Peyer's patch (tissue), 4 donors: ENCODE data around the gene OR5K2. TPM values are rescaled to one million over a fixed set of nuclear protein-coding genes. Genes with fewer than 3 reads are reported as not detected.

Experiments
- DNase-seq, 3 donors: peaks; one replicate each; pipeline ENCODE4 v3.0.0-alpha.2; 2017 to 2019
- H3K27ac ChIP-seq, 4 donors: fragments of 200-600 bp; sonication (generic); one replicate each; pipeline ENCODE4 v1.5.1; 2016 to 2019
- H3K27me3 ChIP-seq, 2 donors: fragments of 200-600 bp; sonication (generic); one replicate each; pipeline ENCODE4 v1.5.1; 2019
- H3K36me3 ChIP-seq, 3 donors: fragments of 200-600 bp; sonication (generic); one replicate each; pipeline ENCODE4 v1.5.1; 2016 to 2019
- H3K4me1 ChIP-seq, 4 donors: fragments of 200-600 bp; sonication (generic); one replicate each; pipeline ENCODE4 v1.5.1; 2016 to 2019
- H3K4me3 ChIP-seq, 4 donors: fragments of 200-600 bp; sonication (generic); 1 replicate in 3 of 4; 2 replicates in 1 of 4; pipeline ENCODE4 v1.5.1; 2016 to 2019; ENCODE audit warnings: mild to moderate bottlenecking in 1 of 4
- H3K9me3 ChIP-seq, 4 donors: fragments of 200-600 bp; sonication (generic); one replicate each; pipeline ENCODE4 v1.5.1; 2016 to 2019; ENCODE audit warnings: mild to moderate bottlenecking in 1 of 4
- CTCF ChIP-seq, 6 experiments: fragments of 450-650 bp in 4 of 6; fragments of 200-600 bp in 2 of 6; sonication (generic) in 1 of 6; IDR thresholded peaks; one replicate each; pipeline ENCODE4 v1.5.1; 2017 to 2019; ENCODE audit warnings: antibody characterized with exemption in 6 of 6, mild to moderate bottlenecking in 3 of 6, moderate library complexity in 1 of 6
- POLR2A ChIP-seq, 2 donors: fragments of 450-650 bp; IDR thresholded peaks; one replicate each; pipeline ENCODE4 v1.5.1; 2017; ENCODE audit warnings: antibody characterized with exemption in 2 of 2, mild to moderate bottlenecking in 2 of 2, moderate library complexity in 2 of 2
- total RNA-seq, 4 donors: library from RNA; depleted of rRNA; stranded (reverse); fragments of >200 nt; gene quantifications; one replicate each; pipeline ENCODE4 v1.1.0, GENCODE V29; 2016

Gene OR5K2
- total RNA-seq, 4 donors from 2014 or later: not detected

- DNase-seq: no peak
- Histone ChIP-seq H3K4me1 (no peaks in the 10 kb centered on the region), H3K27ac (no peak overlapping the region), H3K4me3 (no peak overlapping the region), H3K36me3 (no peaks in the 10 kb centered on the region), H3K27me3 (no peaks in the 10 kb centered on the region), H3K9me3 (no peaks in the 10 kb centered on the region)
- TF ChIP-seq CTCF (IDR thresholded peaks at IDR 0.05) (no peak), POLR2A (IDR thresholded peaks at IDR 0.05) (no peak)
Observed at GRCh38 chr3:98501270-98501669, 3.8 kb downstream of the OR5K2 start.

GRCh38 chr3:98501863-98502576, 4.5 kb downstream of the OR5K2 start:
- Histone ChIP-seq H3K27ac (no peak overlapping the region), H3K4me1 (no peaks in the 10 kb centered on the region), H3K9me3 (no peaks in the 10 kb centered on the region), H3K4me3 (no peak overlapping the region), H3K36me3 (no peaks in the 10 kb centered on the region), H3K27me3 (no peaks in the 10 kb centered on the region)
- TF ChIP-seq CTCF (IDR thresholded peaks at IDR 0.05): no peak
- TF ChIP-seq POLR2A (IDR thresholded peaks at IDR 0.05): no peak
- no peak for DNase-seq

GRCh38 chr3:98504539-98504938, 7.1 kb downstream of the OR5K2 start:
- Histone ChIP-seq H3K27me3 (no peaks in the 10 kb centered on the region), H3K36me3 (no peaks in the 10 kb centered on the region), H3K9me3 (no peaks in the 10 kb centered on the region), H3K4me3 (no peak overlapping the region), H3K4me1 (no peaks in the 10 kb centered on the region), H3K27ac (no peak overlapping the region)
- DNase-seq: no peak
- TF ChIP-seq POLR2A (IDR thresholded peaks at IDR 0.05) (no peak), CTCF (IDR thresholded peaks at IDR 0.05) (no peak)

- Histone ChIP-seq H3K27ac (no peak overlapping the region), H3K27me3 (no peaks in the 10 kb centered on the region), H3K4me3 (no peak overlapping the region), H3K4me1 (no peaks in the 10 kb centered on the region), H3K36me3 (no peaks in the 10 kb centered on the region), H3K9me3 (no peaks in the 10 kb centered on the region)
- no peak for DNase-seq
- TF ChIP-seq POLR2A (IDR thresholded peaks at IDR 0.05): no peak
- TF ChIP-seq CTCF (IDR thresholded peaks at IDR 0.05): no peak
Observed at GRCh38 chr3:98508582-98508981, 11.1 kb downstream of the OR5K2 start.

- no peak overlapping the region for H3K4me3 ChIP-seq
- H3K4me1 ChIP-seq: no peaks in the 10 kb centered on the region
- no peak for DNase-seq
- peaks cover 0 to 33% (median 0%) of the 10 kb centered on the region in 3 donors for H3K36me3 ChIP-seq
- H3K27me3 ChIP-seq: no peaks in the 10 kb centered on the region
- no peak overlapping the region for H3K27ac ChIP-seq
- TF ChIP-seq CTCF (IDR thresholded peaks at IDR 0.05): no peak
- H3K9me3 ChIP-seq: no peaks in the 10 kb centered on the region
Observed at GRCh38 chr3:98512576-98512975, 15.1 kb downstream of the OR5K2 start.
